22Rv1 (cell line): ENCODE data around the gene PITRM1.

Source experiments
- CTCF ChIP-seq: fragments of 450-650 bp; IDR thresholded peaks from 2 replicates; pipeline ENCODE4 v1.5.1; 2017; ENCODE audit warnings: mild to moderate bottlenecking
- ZFX ChIP-seq: fragments of 450-650 bp; IDR thresholded peaks from 2 replicates; pipeline ENCODE4 v1.6.1; 2017; ENCODE audit warnings: antibody characterized with exemption, borderline replicate concordance

DNA sequence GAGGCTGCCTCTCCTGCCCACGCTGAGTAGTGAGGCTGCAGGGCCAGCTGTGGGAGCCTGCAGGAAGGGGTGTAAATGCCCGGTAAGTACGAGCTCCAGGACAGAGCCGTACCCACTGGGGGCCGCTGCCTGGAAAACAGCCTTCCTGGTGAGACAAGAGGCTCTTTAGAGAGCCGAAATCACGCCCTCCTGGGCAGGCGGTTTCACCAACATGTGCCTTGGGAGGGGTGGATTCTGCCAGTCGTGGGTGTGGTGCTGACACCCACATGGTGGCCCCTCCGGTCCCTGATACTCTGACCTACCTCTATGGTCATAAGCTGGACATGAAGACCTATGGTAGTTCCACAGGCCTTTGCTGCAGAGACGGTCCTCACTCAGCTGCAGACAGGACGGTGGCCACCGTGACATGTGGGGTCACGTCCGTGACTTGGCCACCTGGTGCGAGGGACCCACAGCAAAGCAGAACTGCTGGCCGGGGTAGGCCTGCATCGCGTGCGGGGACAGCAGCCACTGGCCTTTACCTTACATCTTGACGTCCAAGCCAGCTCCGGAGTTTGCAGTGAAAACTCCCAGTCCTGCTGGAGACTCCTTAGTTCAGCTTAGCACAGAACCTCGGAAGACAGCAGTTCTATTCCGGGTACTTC is 46.9 kb downstream of the PITRM1 start:
- TF ChIP-seq CTCF (no peak), ZFX (no peak)
